Uterus (tissue), 2 donors: Measurements from ENCODE around the gene ZNF669.

Experiments used
- POLR2A ChIP-seq, 2 donors: fragments of 450-650 bp; IDR thresholded peaks; one replicate each; pipeline ENCODE4 v1.6.1; 2016; ENCODE audit warnings: antibody characterized with exemption in 2 of 2, mild to moderate bottlenecking in 1 of 2, moderate library complexity in 1 of 2
- TF ChIP-seq, protein P1 (sequence below), 4 experiments: fragments of 200-600 bp in 2 of 4; fragments of 450-650 bp in 2 of 4; sonication (generic) in 2 of 4; IDR thresholded peaks; one replicate each; pipeline ENCODE4 v1.5.1; 2016 to 2019; ENCODE audit warnings: antibody characterized with exemption in 4 of 4, mild to moderate bottlenecking in 2 of 4, moderate library complexity in 1 of 4

DNA sequence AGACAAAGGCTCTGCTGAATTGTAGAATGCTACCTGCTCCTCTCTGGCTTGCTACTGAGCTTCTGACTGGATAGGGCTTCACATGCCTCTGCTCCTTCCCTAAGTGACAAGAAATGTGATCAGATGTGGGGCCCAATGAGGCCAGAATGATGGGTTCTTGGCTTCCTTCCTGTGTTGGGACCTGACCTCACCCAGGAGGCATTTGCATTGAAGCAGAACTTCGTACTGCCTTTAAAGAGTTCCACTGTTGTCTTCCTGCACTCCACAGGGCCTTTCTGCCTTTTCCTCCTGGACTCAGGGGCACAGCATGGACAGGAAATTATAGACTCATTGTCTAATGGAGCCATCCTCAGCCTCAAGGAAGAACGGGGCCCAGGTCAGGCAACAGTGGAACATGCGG is 39.9 kb downstream of the ZNF669 start:
- TF ChIP-seq, protein P1, sequence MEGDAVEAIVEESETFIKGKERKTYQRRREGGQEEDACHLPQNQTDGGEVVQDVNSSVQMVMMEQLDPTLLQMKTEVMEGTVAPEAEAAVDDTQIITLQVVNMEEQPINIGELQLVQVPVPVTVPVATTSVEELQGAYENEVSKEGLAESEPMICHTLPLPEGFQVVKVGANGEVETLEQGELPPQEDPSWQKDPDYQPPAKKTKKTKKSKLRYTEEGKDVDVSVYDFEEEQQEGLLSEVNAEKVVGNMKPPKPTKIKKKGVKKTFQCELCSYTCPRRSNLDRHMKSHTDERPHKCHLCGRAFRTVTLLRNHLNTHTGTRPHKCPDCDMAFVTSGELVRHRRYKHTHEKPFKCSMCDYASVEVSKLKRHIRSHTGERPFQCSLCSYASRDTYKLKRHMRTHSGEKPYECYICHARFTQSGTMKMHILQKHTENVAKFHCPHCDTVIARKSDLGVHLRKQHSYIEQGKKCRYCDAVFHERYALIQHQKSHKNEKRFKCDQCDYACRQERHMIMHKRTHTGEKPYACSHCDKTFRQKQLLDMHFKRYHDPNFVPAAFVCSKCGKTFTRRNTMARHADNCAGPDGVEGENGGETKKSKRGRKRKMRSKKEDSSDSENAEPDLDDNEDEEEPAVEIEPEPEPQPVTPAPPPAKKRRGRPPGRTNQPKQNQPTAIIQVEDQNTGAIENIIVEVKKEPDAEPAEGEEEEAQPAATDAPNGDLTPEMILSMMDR (IDR thresholded peaks at IDR 0.05): no peak
- TF ChIP-seq POLR2A (IDR thresholded peaks at IDR 0.05): no peak
